Transverse colon (tissue), 3 donors: Measurements from ENCODE around the gene DAB2IP.

Experiments
- CTCF ChIP-seq, 5 experiments: fragments of 200-600 bp in 3 of 5; fragments of 450-650 bp in 2 of 5; sonication (generic) in 3 of 5; IDR thresholded peaks; 1 replicate in 2 of 5; 2 replicates in 3 of 5; pipeline ENCODE4 v1.5.1; 2016 to 2017; ENCODE audit warnings: antibody characterized with exemption in 5 of 5, inconsistent platforms in 3 of 5, mild to moderate bottlenecking in 2 of 5, moderate library complexity in 1 of 5
- POLR2A ChIP-seq: fragments of 450-650 bp; IDR thresholded peaks from one replicate; pipeline ENCODE4 v1.6.1; 2016; ENCODE audit warnings: antibody characterized with exemption, mild to moderate bottlenecking, moderate library complexity

DNA sequence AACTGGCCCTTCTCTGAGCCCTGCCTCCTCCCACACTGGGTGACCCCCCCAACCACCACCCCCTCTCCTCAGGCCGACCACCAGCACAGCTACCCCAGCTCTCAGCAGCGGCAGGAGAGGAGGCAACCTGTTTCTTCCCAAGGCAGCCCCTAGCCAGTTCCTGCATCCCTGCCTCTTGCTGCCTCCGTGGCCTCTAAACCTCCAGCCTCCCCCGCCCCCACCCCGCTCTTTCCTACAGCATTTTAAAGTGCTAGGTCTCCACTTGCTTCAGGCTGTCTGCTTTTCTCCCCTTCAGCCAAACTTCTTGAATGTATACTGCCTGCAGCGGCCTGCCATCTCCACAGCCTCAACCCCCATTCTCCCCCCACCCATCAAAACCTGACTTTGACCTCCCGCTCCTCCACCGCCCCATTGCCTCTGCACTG lies 135.6 kb downstream of the DAB2IP start:
- no peak for TF ChIP-seq CTCF (IDR thresholded peaks at IDR 0.05)
- TF ChIP-seq POLR2A: no peak
